ENCODE measurements around the gene EPS8L3. TPM values are rescaled to one million over a fixed set of nuclear protein-coding genes. Genes with fewer than 3 reads are reported as not detected.

The EPS8L3 gene
- total RNA-seq, 1 donor: not detected

- no peak for TF ChIP-seq CTCF (IDR thresholded peaks at IDR 0.05; ENCODE audit: insufficient read depth, low read depth, low read length)
Observed at GRCh38 chr1:109739738-109740614, 23.7 kb downstream of the EPS8L3 start.

GRCh38 chr1:109733236-109733870, 30.4 kb downstream of the EPS8L3 start:
- TF ChIP-seq CTCF (IDR thresholded peaks at IDR 0.05; ENCODE audit: insufficient read depth, low read depth, low read length): no peak
- no peak for DNase-seq (ENCODE audit: low read depth)

More at GRCh38 chr1:109739738-109740614, 23.7 kb downstream of the EPS8L3 start:
- H3K4me3 ChIP-seq (ENCODE audit: low read depth, low read length): peak overlapping the region; percentile 79
- peak; percentile 68 for DNase-seq (ENCODE audit: low read depth)

GRCh38 chr1:109732390-109732881, 31.3 kb downstream of the EPS8L3 start:
- H3K4me3 ChIP-seq (ENCODE audit: low read depth, low read length): no peak overlapping the region
- TF ChIP-seq CTCF (IDR thresholded peaks at IDR 0.05; ENCODE audit: insufficient read depth, low read depth, low read length): no peak
- no peak for DNase-seq (ENCODE audit: low read depth)

More at GRCh38 chr1:109733236-109733870, 30.4 kb downstream of the EPS8L3 start:
- H3K4me3 ChIP-seq (ENCODE audit: low read depth, low read length): no peak overlapping the region

GRCh38 chr1:109730666-109731065, 33.1 kb downstream of the EPS8L3 start:
- no peak for TF ChIP-seq CTCF (IDR thresholded peaks at IDR 0.05; ENCODE audit: insufficient read depth, low read depth, low read length)
- DNase-seq (ENCODE audit: low read depth): no peak
- H3K4me3 ChIP-seq (ENCODE audit: low read depth, low read length): no peak overlapping the region

GRCh38 chr1:109728870-109729269, 34.9 kb downstream of the EPS8L3 start:
- no peak overlapping the region for H3K4me3 ChIP-seq (ENCODE audit: low read depth, low read length)
- TF ChIP-seq CTCF (IDR thresholded peaks at IDR 0.05; ENCODE audit: insufficient read depth, low read depth, low read length): no peak
- no peak for DNase-seq (ENCODE audit: low read depth)

- no peak for TF ChIP-seq CTCF (IDR thresholded peaks at IDR 0.05; ENCODE audit: insufficient read depth, low read depth, low read length)
- DNase-seq (ENCODE audit: low read depth): no peak
Observed at GRCh38 chr1:109726728-109727373, 36.9 kb downstream of the EPS8L3 start.

More at GRCh38 chr1:109726728-109727373, 36.9 kb downstream of the EPS8L3 start:
- H3K4me3 ChIP-seq (ENCODE audit: low read depth, low read length): no peak overlapping the region

All from fibroblast of villous mesenchyme (primary cell).